ENCODE measurements around the gene GPANK1. TPM values are rescaled to one million over a fixed set of nuclear protein-coding genes. Genes with fewer than 3 reads are reported as not detected.

Gene GPANK1
- total and polyA plus RNA-seq, 9 of the 15 experiments (the other 6 are each of a cell fraction or from before 2014, with no cell fraction given), result 32.2 to 111 (median 46.3) TPM

DNA sequence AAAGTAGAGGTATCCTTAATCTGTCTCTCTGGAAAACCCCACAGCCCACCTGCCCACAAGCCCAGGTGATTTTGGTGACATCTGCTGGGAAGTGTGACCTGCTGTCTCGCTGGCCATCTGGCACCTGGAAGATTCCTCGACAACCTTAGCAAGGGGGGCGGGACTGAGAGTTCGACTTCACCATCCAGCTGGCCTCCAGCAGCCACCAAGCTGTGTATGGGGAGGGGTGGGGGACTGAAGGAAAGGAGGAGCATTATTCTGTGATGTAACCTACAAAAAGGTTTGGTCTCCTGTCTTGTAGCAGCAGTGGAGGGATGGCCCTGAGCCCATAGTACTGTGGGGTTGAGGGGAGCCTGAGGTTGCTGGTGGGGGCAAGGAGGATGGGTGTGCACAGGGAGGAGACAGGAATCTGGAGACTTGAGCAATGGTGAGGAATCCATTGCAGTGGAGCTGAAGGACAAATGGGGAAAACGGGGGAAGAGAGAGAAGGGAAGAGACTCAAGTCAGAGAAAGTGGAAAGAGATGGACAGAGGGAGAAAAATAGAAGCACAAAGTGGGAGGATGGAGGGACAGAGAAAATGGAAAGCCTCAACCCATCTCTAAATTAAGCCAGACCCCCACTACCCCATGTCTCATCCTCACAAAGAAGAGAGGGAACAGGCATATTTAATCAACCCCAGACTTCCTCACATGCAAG lies 45.9 kb upstream of the GPANK1 start (continued):
- TF ChIP-seq, protein P1, sequence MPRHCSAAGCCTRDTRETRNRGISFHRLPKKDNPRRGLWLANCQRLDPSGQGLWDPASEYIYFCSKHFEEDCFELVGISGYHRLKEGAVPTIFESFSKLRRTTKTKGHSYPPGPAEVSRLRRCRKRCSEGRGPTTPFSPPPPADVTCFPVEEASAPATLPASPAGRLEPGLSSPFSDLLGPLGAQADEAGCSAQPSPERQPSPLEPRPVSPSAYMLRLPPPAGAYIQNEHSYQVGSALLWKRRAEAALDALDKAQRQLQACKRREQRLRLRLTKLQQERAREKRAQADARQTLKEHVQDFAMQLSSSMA (CRISPR knock-in tag; IDR thresholded peaks at IDR 0.05), result no peak
- TF ChIP-seq MXI1 (IDR thresholded peaks at IDR 0.05; ENCODE audit: low read depth, low read length), result no peak
- TF ChIP-seq BRCA1 (IDR thresholded peaks at IDR 0.05), result no peak
- TF ChIP-seq BRCA1 (CRISPR knock-in tag; IDR thresholded peaks at IDR 0.05), result peak; percentile 82; the same call in 1 of the 2 replicates
- TF ChIP-seq MCM3 (IDR thresholded peaks at IDR 0.05), result no peak
- no peak for TF ChIP-seq PHTF2 (CRISPR knock-in tag; IDR thresholded peaks at IDR 0.05)
- 0 out of 2 replicates have a peak, but pooled peaks have one; percentile 13 for TF ChIP-seq KLF13 (tag; IDR thresholded peaks at IDR 0.05; ENCODE audit: borderline replicate concordance, low read depth)
- TF ChIP-seq FOXK1 (CRISPR knock-in tag; IDR thresholded peaks at IDR 0.05; ENCODE audit: borderline replicate concordance), result no peak
- TF ChIP-seq ETV1 (tag; conservative IDR thresholded peaks at IDR 0.05; ENCODE audit: low read depth), result no peak
- TF ChIP-seq CC2D1A (IDR thresholded peaks at IDR 0.05), result no peak
- TF ChIP-seq, protein P2, sequence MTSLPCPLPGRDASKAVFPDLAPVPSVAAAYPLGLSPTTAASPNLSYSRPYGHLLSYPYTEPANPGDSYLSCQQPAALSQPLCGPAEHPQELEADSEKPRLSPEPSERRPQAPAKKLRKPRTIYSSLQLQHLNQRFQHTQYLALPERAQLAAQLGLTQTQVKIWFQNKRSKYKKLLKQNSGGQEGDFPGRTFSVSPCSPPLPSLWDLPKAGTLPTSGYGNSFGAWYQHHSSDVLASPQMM (CRISPR knock-in tag; IDR thresholded peaks at IDR 0.05), result no peak
- no peak for TF ChIP-seq KLF16 (IDR thresholded peaks at IDR 0.05)
- TF ChIP-seq BRD9 (IDR thresholded peaks at IDR 0.05; ENCODE audit: low read depth, partially characterized antibody), result no peak
- TF ChIP-seq ZNF174 (CRISPR knock-in tag; IDR thresholded peaks at IDR 0.05), result no peak
- TF ChIP-seq, protein P3, sequence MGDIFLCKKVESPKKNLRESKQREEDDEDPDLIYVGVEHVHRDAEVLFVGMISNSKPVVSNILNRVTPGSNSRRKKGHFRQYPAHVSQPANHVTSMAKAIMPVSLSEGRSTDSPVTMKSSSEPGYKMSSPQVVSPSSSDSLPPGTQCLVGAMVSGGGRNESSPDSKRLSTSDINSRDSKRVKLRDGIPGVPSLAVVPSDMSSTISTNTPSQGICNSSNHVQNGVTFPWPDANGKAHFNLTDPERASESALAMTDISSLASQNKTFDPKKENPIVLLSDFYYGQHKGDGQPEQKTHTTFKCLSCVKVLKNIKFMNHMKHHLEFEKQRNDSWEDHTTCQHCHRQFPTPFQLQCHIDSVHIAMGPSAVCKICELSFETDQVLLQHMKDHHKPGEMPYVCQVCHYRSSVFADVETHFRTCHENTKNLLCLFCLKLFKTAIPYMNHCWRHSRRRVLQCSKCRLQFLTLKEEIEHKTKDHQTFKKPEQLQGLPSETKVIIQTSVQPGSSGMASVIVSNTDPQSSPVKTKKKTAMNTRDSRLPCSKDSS (IDR thresholded peaks at IDR 0.05; ENCODE audit: low read depth, partially characterized antibody), result peak; percentile 5
- TF ChIP-seq ZNF140 (CRISPR knock-in tag; IDR thresholded peaks at IDR 0.05), result no peak
